NCI-H82 (cell line): ENCODE data around the gene ACTR3.
"Not testable (repeated sequence)": the region's sequence is repeated elsewhere in the genome, so short reads cannot be mapped to it uniquely, and the experiment has no call there.

Experiments used
- DNase-seq: peaks from one replicate; lab custom pipeline; 2025; lab: John Stamatoyannopoulos, UW

Gene ACTR3

DNA sequence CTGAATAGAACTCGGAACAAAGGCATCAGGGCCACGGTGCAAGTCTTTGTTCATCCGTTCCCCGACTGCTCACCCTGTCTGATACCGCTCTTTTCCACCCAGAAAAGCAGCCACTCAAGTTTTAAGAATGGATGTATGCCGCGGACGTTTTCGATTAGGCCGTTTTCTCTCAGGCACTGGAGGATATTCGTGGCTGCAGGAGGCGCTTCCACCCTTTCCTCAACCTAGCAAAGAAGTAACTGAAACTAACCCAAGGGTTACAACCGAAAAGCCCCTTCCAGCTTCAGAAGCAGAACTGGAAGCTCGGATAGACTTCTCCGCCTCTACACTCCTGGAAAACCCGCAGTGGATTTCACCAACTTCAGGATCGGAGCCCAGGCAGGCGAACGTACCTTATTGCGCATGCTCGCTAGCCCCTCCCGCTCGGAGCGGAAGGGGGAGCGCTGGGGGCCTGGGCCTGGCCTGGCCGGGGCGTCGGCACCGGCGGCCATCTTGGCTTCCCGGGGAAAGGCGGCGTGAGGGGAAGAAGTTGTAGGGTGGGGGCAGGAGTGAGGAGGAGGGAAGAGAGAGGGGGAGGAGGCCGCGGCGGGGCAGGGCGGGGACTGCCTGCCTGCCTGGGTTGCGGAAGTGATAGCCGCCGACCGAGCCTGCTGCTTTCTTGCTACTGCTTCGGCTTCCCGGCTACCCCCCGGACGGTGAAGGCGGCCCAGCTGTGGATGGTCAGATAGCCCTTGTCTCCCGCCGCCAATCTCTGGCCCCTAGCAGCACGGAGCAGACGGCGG is at the start of gene ACTR3:
Gene ACTR3 (plus strand): TSS at position 619 of the 782 bp plus-strand sequence. CDS start 191 bp downstream, outside the sequence.
- DNase-seq, result peak; percentile 99

- no peak for DNase-seq
These were observed 49.4 kb upstream of the ACTR3 start for GRCh38 chr2:113840518-113840917.

DNA sequence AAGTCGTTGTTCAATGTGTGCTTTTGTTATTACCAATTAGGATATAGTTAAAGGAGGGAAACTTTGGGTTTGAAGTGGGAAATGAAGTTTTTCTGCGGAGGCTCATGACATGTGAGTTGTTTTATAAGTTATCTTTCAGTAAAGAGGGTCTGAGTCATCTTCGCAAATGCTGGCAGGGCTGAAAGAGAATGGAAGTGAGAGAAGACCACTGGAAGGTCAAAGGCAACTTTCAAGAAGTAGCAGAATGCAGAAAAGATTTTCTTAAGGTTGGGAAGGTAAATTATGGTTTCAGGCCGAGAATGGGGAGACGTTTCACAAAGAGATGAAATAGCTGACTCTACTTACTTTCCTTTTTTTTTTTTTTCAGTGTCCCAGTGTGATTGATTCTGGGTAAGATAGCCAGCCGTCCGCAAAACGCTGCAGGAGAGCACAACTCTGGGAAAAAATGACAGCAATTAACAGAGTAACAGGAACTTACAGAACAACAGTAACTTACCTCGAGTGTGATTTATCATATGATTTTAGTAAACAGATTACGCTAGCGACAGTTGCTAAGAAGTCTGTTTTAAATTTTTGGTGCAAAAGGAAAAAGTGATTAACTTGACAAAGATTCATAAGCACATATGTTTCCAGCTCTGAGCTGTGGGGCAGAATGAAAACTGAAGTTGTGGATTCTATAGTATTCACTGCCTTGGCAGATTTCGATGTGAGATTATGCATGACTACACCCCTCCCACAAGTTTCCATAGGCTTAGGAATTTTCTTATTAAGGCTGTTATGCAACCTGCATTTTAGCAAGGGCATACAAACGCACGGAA is 46.8 kb upstream of the ACTR3 start:
- no peak for DNase-seq

GRCh38 chr2:113843737-113844050 is 46.2 kb upstream of the ACTR3 start:
- DNase-seq, result not testable (repeated sequence)

DNA sequence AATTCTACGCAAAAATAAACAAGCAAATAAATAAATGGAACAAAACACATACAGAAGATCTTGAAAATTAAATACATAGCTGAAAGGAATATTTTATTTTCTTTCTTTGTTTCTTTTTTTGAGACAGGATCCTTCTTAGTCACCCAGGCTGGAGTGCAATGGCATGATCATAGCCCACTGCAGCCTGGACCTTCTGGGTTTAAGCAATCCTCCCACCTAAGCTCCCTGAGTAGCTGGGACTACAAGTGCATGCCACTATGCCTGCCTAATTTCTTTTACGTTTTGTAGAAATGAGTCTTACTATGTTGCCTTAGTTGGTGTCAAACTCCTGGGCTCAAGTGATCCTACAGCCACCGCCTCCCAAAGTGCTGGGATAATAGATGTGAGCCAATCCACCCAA is 44.6 kb upstream of the ACTR3 start:
- no peak for DNase-seq

DNA sequence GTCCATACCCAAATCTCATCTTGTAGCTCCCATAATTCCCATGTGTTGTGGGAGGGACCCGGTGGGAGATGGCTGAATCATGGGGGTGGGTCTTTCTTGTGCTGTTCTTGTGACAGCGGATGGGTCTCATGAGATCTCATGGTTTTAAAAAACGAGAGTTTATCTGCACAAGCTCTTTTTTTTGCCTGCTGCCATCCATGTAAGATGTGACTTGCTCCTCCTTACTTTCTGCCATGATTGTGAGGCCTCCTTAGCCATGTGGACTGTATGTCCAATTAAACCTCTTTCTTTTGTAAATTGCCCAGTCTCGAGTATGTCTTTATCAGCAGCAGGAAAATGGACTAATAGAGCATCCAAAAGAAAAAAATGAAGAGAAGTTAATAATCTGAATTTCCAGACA is 44.1 kb upstream of the ACTR3 start:
- not testable (repeated sequence) for DNase-seq

DNA sequence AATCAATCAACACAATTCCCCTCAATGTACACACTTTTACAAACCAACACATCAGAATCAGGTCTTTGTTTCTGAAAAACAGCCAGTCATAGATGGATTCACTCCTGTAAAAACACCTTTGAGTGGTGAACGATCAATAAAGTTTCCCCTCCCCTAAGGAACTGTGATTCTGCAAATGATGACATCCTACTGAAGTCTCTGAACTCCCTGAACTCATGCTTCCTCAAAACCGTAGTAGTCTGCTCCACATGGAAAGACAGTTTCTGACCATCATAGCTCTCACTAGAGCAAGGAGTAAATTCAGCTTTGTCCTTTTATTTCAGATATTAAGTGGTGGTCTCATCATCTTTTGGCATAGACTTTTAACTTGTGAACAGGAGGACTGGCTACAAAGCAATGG is 43.5 kb upstream of the ACTR3 start:
- no peak for DNase-seq

DNA sequence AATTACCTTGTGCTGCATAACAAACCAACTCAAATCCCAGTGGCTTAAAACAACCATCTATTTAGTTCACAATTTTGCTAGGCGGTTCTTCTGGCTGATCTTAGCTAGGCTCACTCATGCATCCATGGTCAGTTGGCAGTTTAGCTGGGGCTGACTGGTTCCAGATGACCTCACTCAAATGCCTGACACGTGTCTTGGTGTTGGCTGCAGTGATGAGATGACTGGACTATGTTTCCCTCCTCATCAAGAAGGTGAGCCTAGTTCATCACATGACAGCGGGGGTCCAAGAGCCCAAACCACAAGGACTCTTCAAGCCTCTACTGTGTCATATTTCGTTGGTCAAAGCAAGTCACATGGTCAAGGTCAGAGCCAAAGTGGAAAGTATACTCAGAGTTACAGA is 42.7 kb upstream of the ACTR3 start:
- DNase-seq, result no peak

- no peak for DNase-seq
These were observed 41.0 kb upstream of the ACTR3 start for GRCh38 chr2:113848758-113849415.

DNA sequence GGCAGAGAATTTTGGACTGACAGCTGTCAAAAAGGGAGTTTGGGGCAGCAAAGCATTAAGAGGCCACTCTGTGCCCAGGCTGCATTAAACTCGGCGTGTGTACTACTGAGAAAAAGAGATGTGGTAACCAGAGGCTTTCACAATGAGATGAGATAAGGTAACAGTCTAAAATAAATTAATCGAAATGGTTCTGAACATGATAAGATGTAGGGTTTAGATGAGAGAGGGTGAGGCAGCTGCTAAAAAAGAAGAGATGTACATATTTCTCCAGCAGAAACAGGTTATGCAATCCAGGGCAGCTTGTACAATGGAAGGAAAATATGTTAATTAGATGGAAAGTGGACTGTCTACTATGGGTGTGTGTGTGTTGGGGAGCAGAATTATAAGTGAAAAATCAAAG is 39.2 kb upstream of the ACTR3 start:
- DNase-seq, result no peak

DNA sequence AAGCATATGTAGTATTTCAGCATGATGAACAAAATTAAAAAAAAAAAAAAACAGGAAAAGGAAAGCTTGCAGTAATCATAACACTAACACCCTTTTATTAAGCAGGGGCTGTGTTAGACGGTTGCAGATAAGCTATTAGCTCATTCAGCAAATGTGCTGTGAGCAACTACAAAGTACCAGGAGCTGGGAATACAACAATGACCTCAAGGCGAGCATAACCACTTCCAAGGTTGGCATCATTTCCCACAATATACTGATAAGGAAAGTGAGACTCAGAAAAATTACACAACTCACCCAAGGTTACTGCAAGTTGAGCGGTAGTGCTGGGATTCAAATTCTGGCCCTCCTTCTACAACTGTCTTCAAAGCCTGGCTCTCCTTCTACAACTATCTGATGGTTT is 38.2 kb upstream of the ACTR3 start:
- no peak for DNase-seq

GRCh38 chr2:113854208-113854607 is 35.7 kb upstream of the ACTR3 start:
- DNase-seq, result no peak

GRCh38 chr2:113854970-113855740 is 34.7 kb upstream of the ACTR3 start:
- DNase-seq, result no peak

DNA sequence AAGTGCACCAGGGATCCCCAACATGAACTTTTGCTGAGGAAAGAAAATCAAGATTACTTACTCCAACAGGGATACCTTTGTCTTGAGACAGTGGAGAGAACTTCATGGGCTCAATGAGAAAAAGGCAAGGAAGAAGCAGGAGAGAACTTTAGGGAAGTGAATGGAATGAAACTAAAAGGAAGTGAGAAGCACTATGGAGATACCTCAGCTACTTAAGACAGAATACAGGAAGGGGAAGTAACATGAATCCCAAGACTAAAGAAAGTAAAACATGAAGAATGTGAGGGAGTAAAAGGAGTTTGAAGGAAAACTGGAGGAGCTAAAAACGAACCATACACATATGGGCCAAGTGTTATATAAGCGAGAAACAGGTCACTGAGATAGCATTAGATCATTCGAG is 32.4 kb upstream of the ACTR3 start:
- no peak for DNase-seq

GRCh38 chr2:113858764-113859163 is 31.1 kb upstream of the ACTR3 start:
- DNase-seq, result no peak

- DNase-seq, result no peak
These were observed 28.1 kb upstream of the ACTR3 start for GRCh38 chr2:113861740-113862139.

DNA sequence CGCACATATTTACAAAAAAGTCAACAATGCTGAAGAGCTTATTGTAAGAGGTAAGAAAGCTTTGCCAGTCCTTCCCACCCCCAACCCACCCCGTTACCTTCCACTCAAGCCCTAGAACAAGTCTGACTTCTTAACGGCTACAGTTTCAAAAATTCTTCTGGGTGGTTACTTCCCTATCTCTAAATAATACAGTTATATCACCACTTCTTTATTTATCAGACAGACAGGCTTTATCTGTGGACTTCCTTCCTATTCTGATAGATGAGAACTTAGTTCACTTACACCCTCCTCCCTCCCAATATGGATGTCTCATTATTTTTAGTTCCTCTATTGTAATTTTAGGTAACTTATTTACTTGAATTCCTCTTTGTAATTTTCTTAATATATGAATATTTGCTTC is 26.7 kb upstream of the ACTR3 start:
- DNase-seq, result no peak

- DNase-seq, result no peak
These were observed 22.3 kb upstream of the ACTR3 start for GRCh38 chr2:113867571-113867970.

- DNase-seq, result no peak
These were observed 20.6 kb upstream of the ACTR3 start for GRCh38 chr2:113869253-113869652.

- DNase-seq, result no peak
These were observed 17.7 kb upstream of the ACTR3 start for GRCh38 chr2:113872201-113872600.

DNA sequence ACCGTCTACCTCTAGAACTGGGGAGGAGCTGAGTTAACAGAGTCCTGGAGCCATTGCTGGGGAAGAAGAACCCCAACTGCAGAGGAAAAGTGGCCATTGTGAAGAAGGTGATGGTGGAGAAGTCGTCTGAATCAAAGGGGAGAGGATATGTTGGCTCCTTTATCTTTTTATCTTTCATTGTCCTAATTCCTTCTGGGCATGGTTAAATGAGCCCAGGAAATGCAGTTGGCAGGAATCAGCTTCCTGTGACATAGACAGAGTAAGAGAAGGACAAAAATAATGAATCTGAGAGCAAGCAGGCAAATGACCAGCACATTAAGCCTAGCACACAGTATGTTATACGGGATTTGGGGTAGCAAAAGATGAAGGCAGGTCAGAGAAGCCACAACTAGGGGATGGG is 16.0 kb upstream of the ACTR3 start:
- DNase-seq, result no peak

DNA sequence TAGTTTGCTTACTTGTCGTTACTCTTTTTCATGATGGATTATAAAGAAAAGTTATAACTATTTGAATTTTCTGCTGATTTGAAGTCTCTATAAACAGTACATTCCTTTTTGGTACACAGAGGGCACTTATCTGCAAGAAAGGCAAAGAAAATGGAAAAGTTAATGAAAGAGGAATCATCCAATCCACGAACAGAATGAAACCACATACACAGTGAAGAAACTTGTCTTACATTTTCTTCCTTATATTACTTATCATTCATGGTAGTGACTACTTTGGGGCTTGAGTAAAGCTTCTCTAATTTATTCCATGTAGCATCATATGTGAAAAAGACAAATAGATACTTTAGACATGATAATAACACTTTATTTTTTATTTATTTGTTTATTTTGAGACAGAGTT is 14.8 kb upstream of the ACTR3 start:
- no peak for DNase-seq
